GM23338 (cell line): Measurements from ENCODE around the gene TMEM187. TPM values are rescaled to one million over a fixed set of nuclear protein-coding genes. Genes with fewer than 3 reads are reported as not detected.

Experiments used
- ATAC-seq: fragments of 200-7000 bp; cut with Tn5 transposase; 3 replicates; pipeline ENCODE4 v1.9.1; 2020
- DNase-seq: peaks from one replicate; pipeline ENCODE4 v3.0.0-alpha.2; 2015; ENCODE audit warnings: low spot score
- H2AFZ ChIP-seq: fragments of 200-600 bp; sonication (generic); 2 replicates; pipeline ENCODE4 v1.8.0; 2016; ENCODE audit warnings: antibody characterized with exemption, mild to moderate bottlenecking, moderate library complexity
- H3F3A ChIP-seq: fragments of 200-600 bp; sonication (generic); replicated peaks from 2 replicates; pipeline ENCODE4 v1.8.0; 2017; ENCODE audit warnings: antibody characterized with exemption, mixed run types, low read depth
- H3K27ac ChIP-seq: fragments of 200-600 bp; sonication (generic); 2 replicates; pipeline ENCODE4 v1.6.1; 2016; ENCODE audit warnings: low read depth
- H3K27me3 ChIP-seq: fragments of 200-600 bp; sonication (generic); 2 replicates; pipeline ENCODE4 v1.8.0; 2016; ENCODE audit warnings: mild to moderate bottlenecking, mixed run types, moderate library complexity; ENCODE audit not compliant: insufficient read depth
- H3K36me3 ChIP-seq: fragments of 200-600 bp; sonication (generic); 2 replicates; pipeline ENCODE4 v1.8.0; 2016; ENCODE audit warnings: mild to moderate bottlenecking; ENCODE audit not compliant: insufficient read depth
- H3K4me1 ChIP-seq: fragments of 200-600 bp; sonication (generic); 2 replicates; pipeline ENCODE4 v1.8.0; 2016; ENCODE audit warnings: mild to moderate bottlenecking, moderate library complexity; ENCODE audit not compliant: insufficient read depth
- H3K4me2 ChIP-seq: fragments of 200-600 bp; sonication (generic); 2 replicates; pipeline ENCODE4 v1.7.1; 2017; ENCODE audit warnings: mixed run types
- H3K4me3 ChIP-seq: fragments of 200-600 bp; sonication (generic); 2 replicates; pipeline ENCODE4 v1.6.1; 2016; ENCODE audit warnings: mixed run types
- H3K79me2 ChIP-seq: fragments of 200-600 bp; sonication (generic); replicated peaks from 2 replicates; pipeline ENCODE4 v1.8.0; 2017; ENCODE audit warnings: mild to moderate bottlenecking; ENCODE audit not compliant: insufficient read depth
- H3K9me2 ChIP-seq: fragments of 200-600 bp; sonication (generic); 2 replicates; pipeline ENCODE4 v1.8.0; 2017; ENCODE audit not compliant: insufficient read depth
- H4K20me1 ChIP-seq: fragments of 200-600 bp; sonication (generic); replicated peaks from 2 replicates; pipeline ENCODE4 v1.8.0; 2017; ENCODE audit warnings: mild to moderate bottlenecking; ENCODE audit not compliant: insufficient read depth
- H3K27ac Mint-ChIP-seq: 2 replicates; pipeline ENCODE4 v1.8.0; 2020; ENCODE audit warnings: inconsistent platforms, mild to moderate bottlenecking, moderate library complexity, mixed read lengths
- H3K27me3 Mint-ChIP-seq: 3 replicates; pipeline ENCODE4 v1.8.0; 2022; ENCODE audit warnings: low read depth, mild to moderate bottlenecking, moderate library complexity, mixed read lengths, inconsistent platforms; ENCODE audit not compliant: insufficient read depth, poor library complexity
- H3K36me3 Mint-ChIP-seq: 3 replicates; pipeline ENCODE4 v1.8.0; 2021; ENCODE audit warnings: low read depth, mild to moderate bottlenecking, inconsistent platforms, moderate library complexity, mixed read lengths
- H3K4me1 Mint-ChIP-seq: 3 replicates; pipeline ENCODE4 v1.8.0; 2020; ENCODE audit warnings: mild to moderate bottlenecking, inconsistent platforms, mixed read lengths
- H3K4me3 Mint-ChIP-seq: 3 replicates; pipeline ENCODE4 v1.8.0; 2021; ENCODE audit warnings: moderate library complexity, mild to moderate bottlenecking, inconsistent platforms, mixed read lengths
- H3K9me3 Mint-ChIP-seq: 3 replicates; pipeline ENCODE4 v1.8.0; 2020; ENCODE audit warnings: moderate library complexity, mild to moderate bottlenecking, inconsistent platforms, mixed read lengths
- CREB1 ChIP-seq: fragments of 250-450 bp; sonication (Bioruptor Pico); IDR thresholded peaks from 2 replicates; pipeline ENCODE4 v1.5.0; 2020; ENCODE audit warnings: low read depth, mild to moderate bottlenecking, moderate library complexity
- CTCF ChIP-seq, 2 experiments: fragments of 200-600 bp in 1 of 2; sonication (generic) in 1 of 2; conservative IDR thresholded peaks; 2 replicates each; pipeline versions ENCODE4 v1.5.1 to v1.6.1; 2016 to 2017; ENCODE audit warnings: antibody characterized with exemption in 2 of 2, low read depth in 2 of 2, mild to moderate bottlenecking in 2 of 2, moderate library complexity in 1 of 2
- EZH2 ChIP-seq: fragments of 200-600 bp; sonication (generic); IDR thresholded peaks from one replicate; pipeline ENCODE4 v1.8.0; 2017; ENCODE audit warnings: antibody characterized with exemption, mild to moderate bottlenecking, low read depth; ENCODE audit not compliant: unreplicated experiment
- EZH2phosphoT487 ChIP-seq: fragments of 200-600 bp; sonication (generic); IDR thresholded peaks from one replicate; pipeline ENCODE4 v1.8.1; 2018; ENCODE audit warnings: antibody characterized with exemption; ENCODE audit not compliant: unreplicated experiment
- JUNB ChIP-seq: IDR thresholded peaks from one replicate; pipeline ENCODE4 v1.6.1; 2016; ENCODE audit warnings: antibody characterized with exemption; ENCODE audit not compliant: unreplicated experiment
- NANOG ChIP-seq: IDR thresholded peaks from 2 replicates; pipeline ENCODE4 v1.6.1; 2016; ENCODE audit warnings: antibody characterized with exemption, borderline replicate concordance
- ZNF114 ChIP-seq: fragments of 250-450 bp; sonication (Bioruptor Pico); IDR thresholded peaks from 2 replicates; pipeline ENCODE4 v1.5.0; 2020; ENCODE audit warnings: mild to moderate bottlenecking, moderate library complexity
- ZNF331 ChIP-seq: fragments of 250-450 bp; sonication (Bioruptor Pico); IDR thresholded peaks from 2 replicates; pipeline ENCODE4 v1.5.0; 2020; ENCODE audit warnings: low read depth, mild to moderate bottlenecking, moderate library complexity
- polyA plus RNA-seq: library from polyadenylated mRNA; unstranded; fragments of >200 nt; fragmentation: Nextera tagmentation; extraction: Ambion mirVana; gene quantifications from 2 replicates; pipeline ENCODE4 v1.2.1, GENCODE V29; 2016
- total RNA-seq: library from RNA; depleted of rRNA; stranded (reverse); fragments of >200 nt; shearing (Covaris generic); gene quantifications from 2 replicates; pipeline ENCODE4 v1.2.3, GENCODE V29; 2014
- TF ChIP-seq, protein P1 (sequence below): IDR thresholded peaks from one replicate; pipeline ENCODE4 v1.6.1; 2018; ENCODE audit warnings: antibody characterized with exemption; ENCODE audit not compliant: unreplicated experiment
- TF ChIP-seq, protein P2 (sequence below): IDR thresholded peaks from 2 replicates; pipeline ENCODE4 v1.6.1; 2016; ENCODE audit warnings: antibody characterized with exemption

The TMEM187 gene
- total and polyA plus RNA-seq, 2 experiments from 2014 or later = 2.5 to 4.4 TPM

- TF ChIP-seq ZNF114 (CRISPR knock-in tag) (no peak), EZH2 (no peak), NANOG (no peak), CREB1 (no peak), ZNF331 (CRISPR knock-in tag) (no peak)
- TF ChIP-seq, protein P1, sequence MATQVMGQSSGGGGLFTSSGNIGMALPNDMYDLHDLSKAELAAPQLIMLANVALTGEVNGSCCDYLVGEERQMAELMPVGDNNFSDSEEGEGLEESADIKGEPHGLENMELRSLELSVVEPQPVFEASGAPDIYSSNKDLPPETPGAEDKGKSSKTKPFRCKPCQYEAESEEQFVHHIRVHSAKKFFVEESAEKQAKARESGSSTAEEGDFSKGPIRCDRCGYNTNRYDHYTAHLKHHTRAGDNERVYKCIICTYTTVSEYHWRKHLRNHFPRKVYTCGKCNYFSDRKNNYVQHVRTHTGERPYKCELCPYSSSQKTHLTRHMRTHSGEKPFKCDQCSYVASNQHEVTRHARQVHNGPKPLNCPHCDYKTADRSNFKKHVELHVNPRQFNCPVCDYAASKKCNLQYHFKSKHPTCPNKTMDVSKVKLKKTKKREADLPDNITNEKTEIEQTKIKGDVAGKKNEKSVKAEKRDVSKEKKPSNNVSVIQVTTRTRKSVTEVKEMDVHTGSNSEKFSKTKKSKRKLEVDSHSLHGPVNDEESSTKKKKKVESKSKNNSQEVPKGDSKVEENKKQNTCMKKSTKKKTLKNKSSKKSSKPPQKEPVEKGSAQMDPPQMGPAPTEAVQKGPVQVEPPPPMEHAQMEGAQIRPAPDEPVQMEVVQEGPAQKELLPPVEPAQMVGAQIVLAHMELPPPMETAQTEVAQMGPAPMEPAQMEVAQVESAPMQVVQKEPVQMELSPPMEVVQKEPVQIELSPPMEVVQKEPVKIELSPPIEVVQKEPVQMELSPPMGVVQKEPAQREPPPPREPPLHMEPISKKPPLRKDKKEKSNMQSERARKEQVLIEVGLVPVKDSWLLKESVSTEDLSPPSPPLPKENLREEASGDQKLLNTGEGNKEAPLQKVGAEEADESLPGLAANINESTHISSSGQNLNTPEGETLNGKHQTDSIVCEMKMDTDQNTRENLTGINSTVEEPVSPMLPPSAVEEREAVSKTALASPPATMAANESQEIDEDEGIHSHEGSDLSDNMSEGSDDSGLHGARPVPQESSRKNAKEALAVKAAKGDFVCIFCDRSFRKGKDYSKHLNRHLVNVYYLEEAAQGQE = no peak
- TF ChIP-seq, protein P2, sequence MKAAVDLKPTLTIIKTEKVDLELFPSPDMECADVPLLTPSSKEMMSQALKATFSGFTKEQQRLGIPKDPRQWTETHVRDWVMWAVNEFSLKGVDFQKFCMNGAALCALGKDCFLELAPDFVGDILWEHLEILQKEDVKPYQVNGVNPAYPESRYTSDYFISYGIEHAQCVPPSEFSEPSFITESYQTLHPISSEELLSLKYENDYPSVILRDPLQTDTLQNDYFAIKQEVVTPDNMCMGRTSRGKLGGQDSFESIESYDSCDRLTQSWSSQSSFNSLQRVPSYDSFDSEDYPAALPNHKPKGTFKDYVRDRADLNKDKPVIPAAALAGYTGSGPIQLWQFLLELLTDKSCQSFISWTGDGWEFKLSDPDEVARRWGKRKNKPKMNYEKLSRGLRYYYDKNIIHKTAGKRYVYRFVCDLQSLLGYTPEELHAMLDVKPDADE = no peak
These were observed 13.9 kb upstream of the TMEM187 start (continued) for GRCh38 chrX:153958605-153959004.

GRCh38 chrX:153959649-153960048, 12.9 kb upstream of the TMEM187 start:
- H3K4me3 ChIP-seq = no peak overlapping the region
- no peaks in the 10 kb centered on the region for H3K4me1 ChIP-seq
- H2AFZ ChIP-seq = no peak overlapping the region
- Mint-ChIP-seq H3K9me3 (no peaks in the 10 kb centered on the region), H3K4me3 (no peak overlapping the region), H3K27ac (no peak overlapping the region), H3K36me3 (peaks cover 82% of the 10 kb centered on the region), H3K27me3 (peaks cover 10% of the 10 kb centered on the region), H3K4me1 (no peaks in the 10 kb centered on the region)
- H3K36me3 ChIP-seq = no peaks in the 10 kb centered on the region
- H3K79me2 ChIP-seq = peaks cover 18% of the 10 kb centered on the region
- no peak overlapping the region for H3K27ac ChIP-seq
- ATAC-seq (no peak), DNase-seq (no peak)
- H3K4me2 ChIP-seq = no peak overlapping the region
- H4K20me1 ChIP-seq = no peaks in the 10 kb centered on the region
- no peaks in the 10 kb centered on the region for H3F3A ChIP-seq
- no peaks in the 10 kb centered on the region for H3K9me2 ChIP-seq
- H3K27me3 ChIP-seq = no peaks in the 10 kb centered on the region
- TF ChIP-seq CREB1 (no peak), JUNB (no peak), EZH2phosphoT487 (no peak), ZNF114 (CRISPR knock-in tag) (no peak), NANOG (no peak), CTCF (conservative IDR thresholded peaks at IDR 0.05; ENCODE audit: low read depth in 2 of 2) (no peak)
- TF ChIP-seq, protein P2 = no peak
- TF ChIP-seq, protein P1 = no peak
